Immature natural killer cell (primary cell): ENCODE measurements around the gene RFNG. TPM values are rescaled to one million over a fixed set of nuclear protein-coding genes. Genes with fewer than 3 reads are reported as not detected.

Experiments used
- DNase-seq, 3 donors: peaks; one replicate each; pipeline ENCODE4 v3.0.0; 2022; ENCODE audit warnings: mixed read lengths in 1 of 3
- H3K27ac Mint-ChIP-seq, 6 donors: one replicate each; pipeline ENCODE4 v1.8.0; 2020; ENCODE audit warnings: mixed read lengths in 6 of 6, mild to moderate bottlenecking in 5 of 6, inconsistent platforms in 4 of 6, moderate library complexity in 3 of 6
- H3K27me3 Mint-ChIP-seq, 3 donors: one replicate each; pipeline ENCODE4 v1.8.0; 2020 to 2021; ENCODE audit warnings: low read depth in 3 of 3, mild to moderate bottlenecking in 3 of 3, mixed read lengths in 3 of 3, moderate library complexity in 3 of 3, inconsistent platforms in 1 of 3
- H3K36me3 Mint-ChIP-seq, 3 donors: one replicate each; pipeline ENCODE4 v1.8.0; 2020; ENCODE audit warnings: mixed read lengths in 3 of 3, inconsistent platforms in 2 of 3, mild to moderate bottlenecking in 2 of 3
- H3K4me1 Mint-ChIP-seq, 2 donors: one replicate each; pipeline ENCODE4 v1.8.0; 2020; ENCODE audit warnings: inconsistent platforms in 2 of 2, mild to moderate bottlenecking in 2 of 2, mixed read lengths in 2 of 2, moderate library complexity in 1 of 2
- H3K4me3 Mint-ChIP-seq, 5 donors: one replicate each; pipeline ENCODE4 v1.8.0; 2020; ENCODE audit warnings: mild to moderate bottlenecking in 5 of 5, mixed read lengths in 5 of 5, inconsistent platforms in 3 of 5, moderate library complexity in 3 of 5
- H3K9me3 Mint-ChIP-seq, 6 donors: one replicate each; pipeline ENCODE4 v1.8.0; 2020; ENCODE audit warnings: mild to moderate bottlenecking in 6 of 6, mixed read lengths in 6 of 6, inconsistent platforms in 4 of 6, moderate library complexity in 3 of 6
- polyA plus RNA-seq, 3 donors: library from polyadenylated mRNA; unstranded; fragments of 300-500 nt; fragmentation: Illumina TruSeq; gene quantifications; one replicate each; pipeline ENCODE4 v1.2.3, GENCODE V29; 2021

Gene RFNG
- polyA plus RNA-seq, 3 donors from 2014 or later, result 2.2 to 3.7 (median 3.2) TPM

DNA sequence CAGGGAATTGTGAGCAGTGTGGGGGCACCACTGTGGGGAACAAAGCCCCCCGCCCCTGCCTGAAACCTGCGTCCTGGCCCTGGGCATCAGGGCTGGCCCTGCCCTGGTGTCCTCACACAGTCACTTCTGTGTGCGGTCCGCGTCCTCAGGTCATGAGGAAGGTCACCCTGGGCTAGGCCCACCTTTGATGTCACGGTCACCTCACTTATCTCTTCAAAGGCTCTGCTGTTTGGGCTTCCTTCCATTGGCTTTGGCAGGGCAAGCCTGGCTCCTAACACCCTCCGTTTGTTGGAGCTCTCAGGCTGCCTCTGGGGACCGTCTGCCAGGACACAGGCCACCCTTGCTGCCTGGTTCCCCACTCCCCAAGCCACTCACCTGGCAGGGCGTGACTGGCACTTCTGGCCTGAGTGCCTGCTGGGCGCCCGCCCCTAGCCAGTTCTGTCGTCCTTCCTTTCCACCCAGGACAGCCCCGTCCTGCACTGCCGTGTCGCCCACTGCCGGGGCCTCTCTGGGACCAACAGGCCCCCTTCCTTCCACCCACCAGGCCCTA lies 37.8 kb downstream of the RFNG start:
- H3K4me1 Mint-ChIP-seq, result no peaks in the 10 kb centered on the region
- DNase-seq, result no peak
- no peaks in the 10 kb centered on the region for H3K9me3 Mint-ChIP-seq
- no peak overlapping the region for H3K27ac Mint-ChIP-seq
- H3K4me3 Mint-ChIP-seq, result no peak overlapping the region
- H3K27me3 Mint-ChIP-seq, result peaks cover 0 to 2% (median 2%) of the 10 kb centered on the region in 3 donors
- H3K36me3 Mint-ChIP-seq, result no peaks in the 10 kb centered on the region

DNA sequence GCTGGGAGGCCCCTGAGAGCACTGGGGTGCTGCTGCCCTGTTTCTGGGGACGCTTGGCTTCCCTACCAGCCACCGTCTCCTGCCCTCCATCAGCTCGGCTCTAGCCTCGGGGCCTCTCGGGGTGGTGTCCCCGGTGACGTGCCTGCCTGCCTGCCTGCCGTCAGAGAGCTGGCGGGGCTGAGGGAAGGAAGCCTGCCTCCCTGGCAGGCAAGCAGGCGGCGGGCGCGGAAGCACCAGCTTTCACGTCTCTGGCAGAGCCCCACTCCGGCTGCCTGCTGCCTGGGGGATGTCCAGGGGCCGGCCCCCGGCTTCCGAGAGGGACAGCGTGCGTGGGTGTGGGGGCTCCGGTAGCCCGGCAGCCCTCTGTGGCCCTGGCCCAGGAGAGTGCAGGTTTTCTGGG lies 38.3 kb downstream of the RFNG start:
- no peaks in the 10 kb centered on the region for H3K9me3 Mint-ChIP-seq
- DNase-seq, result no peak
- H3K4me1 Mint-ChIP-seq, result no peaks in the 10 kb centered on the region
- no peak overlapping the region for H3K4me3 Mint-ChIP-seq
- H3K27me3 Mint-ChIP-seq, result peaks cover 0 to 2% (median 2%) of the 10 kb centered on the region in 3 donors
- no peaks in the 10 kb centered on the region for H3K36me3 Mint-ChIP-seq
- H3K27ac Mint-ChIP-seq, result no peak overlapping the region

DNA sequence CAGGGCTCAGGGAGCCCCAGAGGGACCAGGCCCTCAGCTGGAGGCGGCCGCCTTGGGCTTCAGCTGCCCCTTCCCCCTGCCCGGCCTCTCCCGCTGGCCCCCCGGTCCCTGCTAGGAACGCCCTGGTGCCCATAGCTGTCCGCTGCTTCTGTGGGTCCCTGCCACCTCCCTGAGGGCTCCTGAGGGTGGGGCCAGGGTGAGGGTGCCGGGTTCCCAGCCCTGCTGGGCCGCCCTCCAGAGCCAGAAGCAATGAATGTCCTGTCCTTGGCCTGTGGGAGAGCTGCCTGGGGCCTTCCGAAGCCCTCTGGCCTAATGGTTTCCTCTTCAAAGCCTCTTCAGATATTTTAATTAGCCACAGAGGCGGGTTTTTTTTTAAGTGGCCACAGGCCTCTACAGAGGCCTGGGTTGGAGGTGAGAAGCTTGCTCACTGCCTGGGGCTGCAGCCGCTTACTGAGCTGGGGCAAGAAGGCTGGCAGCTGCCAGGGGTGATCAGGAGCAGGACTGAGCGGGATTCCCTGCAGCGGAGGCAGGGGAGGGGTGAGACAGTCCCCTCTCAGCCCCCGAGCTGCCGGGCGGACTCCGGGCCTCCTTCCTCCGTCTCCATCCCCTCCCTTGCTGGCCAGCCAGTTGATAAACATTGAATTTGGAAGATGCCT lies 38.8 kb downstream of the RFNG start:
- Mint-ChIP-seq H3K4me1 (no peaks in the 10 kb centered on the region), H3K9me3 (no peaks in the 10 kb centered on the region), H3K27ac (no peak overlapping the region), H3K27me3 (peaks cover 0 to 2% (median 2%) of the 10 kb centered on the region in 3 donors), H3K36me3 (no peaks in the 10 kb centered on the region), H3K4me3 (no peak overlapping the region)
- DNase-seq, result no peak

DNA sequence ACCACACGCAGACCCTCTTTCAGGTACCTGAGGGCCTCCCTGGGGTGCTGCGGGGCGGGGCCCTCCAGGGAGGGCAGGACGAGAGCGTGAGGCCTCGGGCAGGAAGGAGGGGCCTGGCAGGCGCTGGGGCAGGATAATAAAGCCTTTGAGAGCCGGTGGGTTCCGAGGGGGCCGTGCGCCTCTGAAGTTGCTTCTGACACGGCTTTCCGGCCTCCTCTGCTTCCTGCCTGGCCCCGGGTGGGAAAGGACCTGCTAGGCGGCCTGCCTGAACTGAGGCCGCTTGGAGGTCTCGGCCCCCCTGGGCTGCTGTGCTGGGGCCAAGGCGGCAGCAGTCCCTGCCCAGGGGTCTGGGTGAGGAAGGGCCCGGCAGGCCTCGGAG lies 39.4 kb downstream of the RFNG start:
- H3K4me1 Mint-ChIP-seq, result no peaks in the 10 kb centered on the region
- no peaks in the 10 kb centered on the region for H3K9me3 Mint-ChIP-seq
- no peak overlapping the region for H3K4me3 Mint-ChIP-seq

DNA sequence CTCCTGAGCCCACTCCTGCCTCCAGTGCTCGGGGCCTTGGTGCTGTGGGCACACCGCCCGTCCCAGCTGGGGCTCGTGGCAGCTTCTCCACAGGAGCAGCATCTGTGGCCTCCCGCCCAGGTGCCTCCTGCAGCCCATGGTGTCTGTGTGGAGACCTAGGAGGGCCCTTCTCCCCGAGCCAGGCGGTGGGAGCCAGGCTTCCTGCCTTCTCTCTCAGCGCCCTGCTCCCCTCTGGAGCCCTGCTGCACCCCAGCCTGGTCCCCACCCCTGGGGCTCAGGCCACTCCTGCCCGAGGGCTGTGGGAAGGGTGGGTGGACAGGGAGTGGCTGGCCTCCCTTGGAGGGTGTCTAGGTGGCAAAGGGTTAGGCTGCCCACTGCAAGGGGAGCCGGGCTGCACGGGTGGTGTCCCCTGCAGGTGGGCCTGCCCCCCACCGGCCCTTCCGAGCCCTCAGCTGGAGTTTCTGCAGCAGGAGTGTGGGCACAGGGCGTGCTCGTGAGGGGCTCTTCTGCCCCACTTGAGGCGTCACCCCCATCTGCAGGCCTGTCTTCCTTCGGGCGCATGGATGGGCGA lies 39.9 kb downstream of the RFNG start:
- peaks cover 0 to 2% (median 0%) of the 10 kb centered on the region in 3 donors for H3K27me3 Mint-ChIP-seq
- no peak overlapping the region for H3K4me3 Mint-ChIP-seq
- no peak overlapping the region for H3K27ac Mint-ChIP-seq
- DNase-seq, result no peak
- H3K36me3 Mint-ChIP-seq, result no peaks in the 10 kb centered on the region
- no peaks in the 10 kb centered on the region for H3K9me3 Mint-ChIP-seq
- no peaks in the 10 kb centered on the region for H3K4me1 Mint-ChIP-seq

More for the DNA sequence above, 39.4 kb downstream of the RFNG start:
- no peaks in the 10 kb centered on the region for H3K36me3 Mint-ChIP-seq
- H3K27ac Mint-ChIP-seq, result no peak overlapping the region
- H3K27me3 Mint-ChIP-seq, result peaks cover 0 to 2% (median under 1%) of the 10 kb centered on the region in 3 donors
- DNase-seq, result no peak

DNA sequence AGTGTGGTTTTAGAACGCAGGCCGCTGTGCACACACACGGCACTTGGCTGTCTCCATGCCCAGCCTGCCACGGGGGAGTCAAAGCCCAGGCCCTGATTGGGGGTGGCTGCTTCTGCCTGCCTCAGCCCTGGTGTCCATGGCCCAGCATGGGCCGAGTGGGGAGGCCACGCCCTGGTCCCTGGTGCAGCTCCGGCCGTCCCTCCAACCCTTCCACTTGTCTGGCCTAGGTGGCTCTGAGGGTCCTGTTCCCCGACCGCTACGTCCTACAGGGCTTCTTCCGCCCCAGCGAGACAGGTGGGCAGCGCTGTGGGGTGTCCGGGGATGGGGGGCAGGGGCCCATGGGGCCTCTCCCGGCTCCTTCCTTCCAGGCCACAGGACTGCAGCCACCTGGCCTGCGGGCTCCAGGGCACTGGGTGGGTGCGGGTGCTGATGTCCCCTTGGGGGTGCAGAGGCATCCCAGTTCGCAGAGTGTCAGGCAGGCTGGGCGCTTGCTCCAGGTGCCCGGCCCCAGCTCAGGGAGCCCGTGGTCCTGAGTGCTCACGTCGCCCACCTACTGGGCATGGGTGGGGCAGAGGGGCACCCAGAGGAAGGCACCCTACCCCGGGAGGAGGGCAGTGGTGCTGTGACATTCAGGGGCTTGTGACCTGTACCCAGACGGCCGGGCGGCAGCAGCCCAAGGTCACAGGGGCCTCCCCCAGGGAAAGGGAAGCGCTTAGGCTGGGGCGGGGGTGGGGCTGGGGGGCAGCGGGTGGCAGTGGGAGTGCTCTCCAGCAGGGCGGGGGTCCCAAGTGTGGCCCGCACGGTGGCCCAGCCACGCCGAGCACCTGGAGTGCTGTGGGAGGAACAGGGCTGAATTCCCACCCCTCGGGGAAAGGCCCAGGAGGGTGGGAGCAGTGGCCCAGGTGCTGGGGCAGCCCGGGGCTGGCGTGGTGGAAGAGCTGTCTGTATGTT lies 40.8 kb downstream of the RFNG start:
- Mint-ChIP-seq H3K4me3 (no peak overlapping the region), H3K27me3 (peaks cover 0 to 5% (median 0%) of the 10 kb centered on the region in 3 donors), H3K36me3 (no peaks in the 10 kb centered on the region), H3K9me3 (no peaks in the 10 kb centered on the region), H3K27ac (no peak overlapping the region), H3K4me1 (no peaks in the 10 kb centered on the region)
- DNase-seq, result no peak

DNA sequence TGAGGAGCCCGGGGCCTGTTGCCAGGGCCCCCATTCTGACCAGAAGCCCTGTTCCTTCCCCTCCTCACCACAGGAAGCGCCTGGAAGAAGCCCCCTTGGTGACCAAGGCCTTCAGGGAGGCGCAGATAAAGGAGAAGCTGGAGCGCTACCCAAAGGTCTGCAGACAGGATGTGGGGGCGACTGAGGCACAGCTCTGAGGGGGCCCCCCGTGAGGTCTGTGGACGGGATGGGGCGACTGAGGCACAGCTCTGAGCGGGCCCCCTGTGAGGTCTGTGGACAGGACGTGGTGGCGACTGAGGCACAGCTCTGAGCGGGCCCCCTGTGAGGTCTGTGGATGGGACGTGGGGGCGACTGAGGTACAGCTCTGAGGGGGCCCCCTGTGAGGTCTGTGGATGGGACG lies 42.2 kb downstream of the RFNG start:
- DNase-seq, result no peak
- H3K9me3 Mint-ChIP-seq, result no peaks in the 10 kb centered on the region
- no peaks in the 10 kb centered on the region for H3K4me1 Mint-ChIP-seq
- no peak overlapping the region for H3K4me3 Mint-ChIP-seq
- H3K27ac Mint-ChIP-seq, result no peak overlapping the region
- H3K36me3 Mint-ChIP-seq, result no peaks in the 10 kb centered on the region
- peaks cover 0 to 5% (median 0%) of the 10 kb centered on the region in 3 donors for H3K27me3 Mint-ChIP-seq

DNA sequence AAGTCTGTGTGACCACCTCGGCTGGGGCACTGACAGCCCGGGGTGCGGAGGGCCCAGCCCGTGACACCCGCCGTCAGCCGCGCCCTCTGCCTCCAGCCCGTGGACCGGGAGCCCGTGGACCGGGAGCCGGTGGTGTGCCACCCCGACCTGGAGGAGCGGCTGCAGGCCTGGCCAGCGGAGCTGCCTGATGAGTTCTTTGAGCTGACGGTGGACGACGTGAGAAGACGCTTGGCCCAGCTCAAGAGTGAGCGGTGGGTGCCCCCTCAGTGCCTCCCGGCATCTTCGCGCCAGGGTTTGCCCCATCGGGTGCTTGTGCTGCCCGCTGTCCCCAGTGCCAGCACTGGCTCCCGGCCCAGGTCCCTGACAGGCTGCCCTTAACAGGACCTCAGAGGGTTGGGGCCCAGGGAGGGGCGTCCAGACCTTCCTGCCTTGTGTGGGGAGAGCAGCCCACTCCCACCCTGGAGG lies 42.6 kb downstream of the RFNG start:
- Mint-ChIP-seq H3K27me3 (peaks cover 0 to 5% (median 0%) of the 10 kb centered on the region in 3 donors), H3K36me3 (no peaks in the 10 kb centered on the region), H3K9me3 (no peaks in the 10 kb centered on the region), H3K4me1 (no peaks in the 10 kb centered on the region), H3K4me3 (no peak overlapping the region), H3K27ac (no peak overlapping the region)
- no peak for DNase-seq

DNA sequence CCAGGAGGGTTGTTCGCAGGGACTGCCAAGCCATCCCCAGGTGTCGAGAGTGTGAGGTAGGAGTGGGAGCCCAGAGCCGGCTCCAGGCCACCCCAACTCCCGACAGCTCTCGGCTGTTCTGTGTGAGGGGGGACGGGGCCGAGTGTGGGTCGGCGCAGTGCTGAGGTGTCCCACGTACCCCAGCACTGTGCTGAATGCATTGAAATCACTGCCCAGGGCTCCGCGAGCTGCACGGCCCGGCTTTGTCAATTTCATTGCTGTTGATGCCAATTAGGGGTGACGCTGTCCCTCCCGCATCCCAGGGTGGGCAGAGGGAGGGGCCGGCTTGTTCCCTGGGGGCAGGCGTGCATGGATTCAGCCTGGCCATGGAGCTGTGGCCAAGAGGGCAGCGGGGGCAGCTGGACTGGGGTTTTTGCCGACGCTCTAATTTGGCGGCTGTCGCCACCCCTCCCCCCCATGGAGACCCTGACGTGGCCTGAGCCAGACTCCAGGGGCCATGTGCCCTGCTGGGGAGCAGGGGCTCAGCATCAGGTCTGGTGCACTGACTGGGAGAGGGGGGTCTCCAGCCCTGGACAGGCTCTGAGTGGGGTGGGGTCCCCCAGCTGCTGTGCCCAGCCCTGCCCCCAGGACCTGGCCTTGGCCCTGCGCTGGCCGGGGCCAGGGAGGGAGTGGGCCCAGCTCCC lies 43.2 kb downstream of the RFNG start:
- no peak overlapping the region for H3K27ac Mint-ChIP-seq
- no peaks in the 10 kb centered on the region for H3K36me3 Mint-ChIP-seq
- H3K27me3 Mint-ChIP-seq, result peaks cover 0 to 5% (median 0%) of the 10 kb centered on the region in 3 donors
- no peak overlapping the region for H3K4me3 Mint-ChIP-seq
- no peaks in the 10 kb centered on the region for H3K4me1 Mint-ChIP-seq
- no peaks in the 10 kb centered on the region for H3K9me3 Mint-ChIP-seq
- DNase-seq, result no peak

DNA sequence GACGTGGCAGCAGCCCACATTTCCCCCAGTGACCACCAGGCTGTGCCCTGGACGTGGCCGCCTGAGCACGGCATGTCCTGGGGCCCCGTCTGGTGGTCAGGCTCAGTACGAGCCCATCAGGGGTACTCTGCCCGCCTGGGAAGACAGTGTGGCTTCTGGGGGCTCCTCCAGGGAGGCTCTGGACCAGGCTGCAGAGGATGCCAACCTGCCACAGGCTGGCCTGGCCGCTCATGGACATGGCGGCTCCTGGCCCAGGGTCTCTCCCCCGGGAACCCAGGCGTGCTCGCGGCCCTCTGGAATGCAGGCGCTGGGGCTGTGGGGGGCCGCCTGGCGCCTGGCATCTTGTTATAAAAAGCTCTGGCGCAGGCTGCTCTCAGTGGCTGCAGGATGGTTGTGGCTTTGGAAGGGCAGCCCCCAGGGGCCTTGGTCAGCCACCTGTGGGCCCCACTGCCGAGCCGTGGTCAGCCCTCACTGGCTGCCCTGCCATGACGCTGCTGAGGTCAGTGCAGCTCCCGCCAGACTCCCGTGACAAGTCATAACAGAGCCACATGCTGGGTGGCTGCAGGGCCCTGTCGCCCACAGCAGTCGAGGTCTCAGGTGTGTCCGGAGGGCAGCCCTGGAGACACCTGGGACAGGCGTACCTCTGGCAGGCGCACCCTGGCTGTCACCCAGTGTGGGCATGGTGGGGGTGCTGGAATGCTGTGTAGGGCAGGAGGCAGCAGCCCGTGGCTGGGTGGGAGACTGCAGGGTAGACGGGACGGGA lies 43.9 kb downstream of the RFNG start:
- DNase-seq, result no peak
- no peak overlapping the region for H3K4me3 Mint-ChIP-seq
- no peaks in the 10 kb centered on the region for H3K4me1 Mint-ChIP-seq
- peaks cover 0 to 3% (median 0%) of the 10 kb centered on the region in 3 donors for H3K27me3 Mint-ChIP-seq
- no peaks in the 10 kb centered on the region for H3K36me3 Mint-ChIP-seq
- no peaks in the 10 kb centered on the region for H3K9me3 Mint-ChIP-seq
- H3K27ac Mint-ChIP-seq, result no peak overlapping the region

DNA sequence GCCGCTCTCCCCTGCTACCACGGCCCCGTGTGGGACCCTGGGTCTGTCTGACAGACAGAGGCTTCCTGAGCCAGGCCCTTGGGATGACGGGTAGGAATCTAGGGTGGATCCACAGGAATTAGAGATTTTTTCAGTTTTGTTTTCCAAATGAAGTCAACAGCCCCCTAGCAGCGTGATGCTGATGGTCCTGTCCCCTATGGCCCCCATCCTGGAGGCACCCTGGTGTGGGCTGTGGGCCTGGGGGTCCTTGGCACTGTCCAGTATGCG lies 44.5 kb downstream of the RFNG start:
- no peaks in the 10 kb centered on the region for H3K4me1 Mint-ChIP-seq
- no peak overlapping the region for H3K4me3 Mint-ChIP-seq
- peaks cover 0 to 3% (median 0%) of the 10 kb centered on the region in 3 donors for H3K27me3 Mint-ChIP-seq

DNA sequence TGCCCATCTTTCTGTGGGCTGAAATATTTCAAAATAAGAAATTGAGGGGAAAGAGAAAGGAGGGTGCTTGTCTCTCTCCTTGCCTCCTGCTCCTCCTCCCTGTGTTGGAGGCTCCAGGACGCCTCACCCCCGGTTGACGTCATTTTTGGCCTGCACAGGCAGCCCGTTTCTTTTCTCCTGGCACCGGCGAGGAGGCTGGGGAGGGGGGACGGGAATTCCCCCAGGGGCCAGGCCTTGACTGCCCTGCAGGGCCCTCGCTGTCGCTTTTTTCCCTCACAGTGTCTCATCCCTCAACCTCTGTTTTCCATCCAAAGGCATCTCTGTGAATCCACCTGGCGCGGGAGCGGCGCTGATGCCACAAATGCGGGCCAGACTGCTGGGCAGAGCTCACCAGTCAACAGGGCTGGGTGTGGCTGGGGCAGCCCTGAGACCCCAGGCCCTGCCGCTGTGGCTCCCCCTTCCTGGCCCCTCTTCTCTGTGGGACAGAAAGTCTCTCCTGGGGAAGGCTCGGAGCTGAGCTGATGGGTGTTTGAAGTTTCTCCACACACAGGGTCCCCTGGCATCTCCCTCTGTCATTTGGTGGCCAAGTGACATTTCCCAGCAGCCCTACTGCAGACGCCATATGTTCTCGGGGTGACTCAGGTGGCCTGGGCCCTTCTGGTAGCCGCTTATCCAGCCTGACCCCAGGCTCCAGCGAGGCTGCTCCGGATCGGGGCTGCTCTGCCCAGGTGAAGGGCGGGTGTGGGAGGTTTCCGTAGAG lies 45.0 kb downstream of the RFNG start:
- Mint-ChIP-seq H3K9me3 (no peaks in the 10 kb centered on the region), H3K36me3 (no peaks in the 10 kb centered on the region), H3K4me3 (no peak overlapping the region), H3K4me1 (no peaks in the 10 kb centered on the region), H3K27ac (no peak overlapping the region), H3K27me3 (peaks cover 0 to 3% (median 0%) of the 10 kb centered on the region in 3 donors)
- no peak for DNase-seq

More for the DNA sequence above, 44.5 kb downstream of the RFNG start:
- no peak for DNase-seq
- H3K9me3 Mint-ChIP-seq, result no peaks in the 10 kb centered on the region
- no peaks in the 10 kb centered on the region for H3K36me3 Mint-ChIP-seq
- no peak overlapping the region for H3K27ac Mint-ChIP-seq
